GM12873 (cell line): ENCODE results near the gene RALGAPA1.

Experiments used
- TF ChIP-seq, protein P1 (sequence below): IDR thresholded peaks from 2 replicates; pipeline ENCODE4 v1.5.1; 2012; ENCODE audit warnings: low read depth, mild to moderate bottlenecking, moderate library complexity, low read length, control low read depth; ENCODE audit not compliant: insufficient read depth; ENCODE audit errors: missing control alignments

RALGAPA1 gene

GRCh38 chr14:35637851-35638250 is 171.2 kb downstream of the RALGAPA1 start:
- TF ChIP-seq, protein P1, sequence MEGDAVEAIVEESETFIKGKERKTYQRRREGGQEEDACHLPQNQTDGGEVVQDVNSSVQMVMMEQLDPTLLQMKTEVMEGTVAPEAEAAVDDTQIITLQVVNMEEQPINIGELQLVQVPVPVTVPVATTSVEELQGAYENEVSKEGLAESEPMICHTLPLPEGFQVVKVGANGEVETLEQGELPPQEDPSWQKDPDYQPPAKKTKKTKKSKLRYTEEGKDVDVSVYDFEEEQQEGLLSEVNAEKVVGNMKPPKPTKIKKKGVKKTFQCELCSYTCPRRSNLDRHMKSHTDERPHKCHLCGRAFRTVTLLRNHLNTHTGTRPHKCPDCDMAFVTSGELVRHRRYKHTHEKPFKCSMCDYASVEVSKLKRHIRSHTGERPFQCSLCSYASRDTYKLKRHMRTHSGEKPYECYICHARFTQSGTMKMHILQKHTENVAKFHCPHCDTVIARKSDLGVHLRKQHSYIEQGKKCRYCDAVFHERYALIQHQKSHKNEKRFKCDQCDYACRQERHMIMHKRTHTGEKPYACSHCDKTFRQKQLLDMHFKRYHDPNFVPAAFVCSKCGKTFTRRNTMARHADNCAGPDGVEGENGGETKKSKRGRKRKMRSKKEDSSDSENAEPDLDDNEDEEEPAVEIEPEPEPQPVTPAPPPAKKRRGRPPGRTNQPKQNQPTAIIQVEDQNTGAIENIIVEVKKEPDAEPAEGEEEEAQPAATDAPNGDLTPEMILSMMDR, result no peak

DNA sequence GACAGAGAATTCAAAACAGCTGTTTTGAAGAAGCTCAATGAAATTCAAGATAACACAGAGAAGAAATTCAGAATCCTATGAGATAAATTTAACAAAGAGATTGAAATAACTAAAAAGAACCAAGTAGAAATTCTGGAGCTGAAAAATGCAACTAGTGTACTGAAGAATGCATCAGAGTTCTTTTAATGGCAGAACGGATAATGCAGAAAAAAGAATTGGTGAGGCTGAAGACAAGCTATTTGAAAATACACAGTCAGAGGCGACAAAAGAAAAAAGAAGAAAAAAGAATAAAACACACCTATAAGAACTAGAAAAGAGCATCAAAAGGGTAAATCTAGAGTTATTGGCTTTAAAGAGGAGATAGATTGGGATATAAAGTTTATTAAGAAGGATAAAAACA is 171.8 kb downstream of the RALGAPA1 start:
- TF ChIP-seq, protein P1, result no peak

- TF ChIP-seq, protein P1, result no peak
Measured at GRCh38 chr14:35632676-35633075, 176.4 kb downstream of the RALGAPA1 start.

DNA sequence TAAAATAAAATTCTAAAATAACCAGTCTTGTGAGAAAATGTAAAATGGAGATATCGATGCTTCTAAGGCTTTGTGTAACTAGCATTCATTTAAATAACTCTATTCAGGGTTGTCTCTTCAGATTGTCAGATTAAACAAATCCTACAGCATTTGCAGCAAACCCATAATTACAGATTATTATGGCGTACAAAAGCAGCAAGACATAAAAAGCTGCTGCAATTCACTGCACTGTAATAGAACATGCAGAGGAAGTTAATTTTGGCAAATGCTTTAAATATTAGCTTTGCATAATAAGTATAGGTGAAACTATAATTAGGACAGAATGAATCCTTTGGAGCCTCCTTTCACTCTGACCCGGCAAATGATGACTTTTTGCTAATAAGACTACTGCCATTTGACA is 176.8 kb downstream of the RALGAPA1 start:
- TF ChIP-seq, protein P1, result no peak

GRCh38 chr14:35631071-35631805 is 177.9 kb downstream of the RALGAPA1 start:
- TF ChIP-seq, protein P1, result no peak

- TF ChIP-seq, protein P1, result no peak
Measured at GRCh38 chr14:35628989-35629388, 180.1 kb downstream of the RALGAPA1 start.

- TF ChIP-seq, protein P1, result no peak
Measured at GRCh38 chr14:35617500-35617899, 191.6 kb downstream of the RALGAPA1 start.
